ENCODE results near the gene SEC11C.
A peak's percentile ranks its signal among the peaks of the same experiment; 100 is the strongest.

The SEC11C gene

GRCh38 chr18:59144483-59144882 lies 4.8 kb downstream of the SEC11C start:
- no peak for DNase-seq (ENCODE audit: low spot score)

GRCh38 chr18:59145055-59145454 lies 5.4 kb downstream of the SEC11C start:
- no peak for DNase-seq (ENCODE audit: low spot score)

- no peak for DNase-seq (ENCODE audit: low spot score)
These were observed 8.5 kb downstream of the SEC11C start for GRCh38 chr18:59148192-59148591.

- no peak for DNase-seq (ENCODE audit: low spot score)
These were observed 9.3 kb downstream of the SEC11C start for GRCh38 chr18:59149007-59149406.

DNA sequence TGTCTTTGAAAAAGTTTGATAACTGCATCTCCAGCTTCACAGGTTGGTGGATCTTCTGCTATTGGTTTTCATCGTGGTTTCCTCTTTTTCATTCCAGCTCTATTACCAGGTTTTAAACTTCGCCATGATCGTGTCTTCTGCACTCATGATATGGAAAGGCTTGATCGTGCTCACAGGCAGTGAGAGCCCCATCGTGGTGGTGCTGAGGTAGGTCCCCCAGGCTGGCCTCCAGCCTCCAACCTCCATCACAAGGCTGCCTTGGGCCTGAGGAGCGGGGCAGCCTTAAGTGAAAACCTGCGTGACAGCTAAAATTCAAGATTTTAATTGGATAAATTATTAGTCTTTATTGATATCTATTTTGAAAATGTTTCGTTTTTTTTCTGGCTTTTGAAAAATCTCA lies 9.7 kb downstream of the SEC11C start:
- DNase-seq (ENCODE audit: low spot score) = no peak

DNA sequence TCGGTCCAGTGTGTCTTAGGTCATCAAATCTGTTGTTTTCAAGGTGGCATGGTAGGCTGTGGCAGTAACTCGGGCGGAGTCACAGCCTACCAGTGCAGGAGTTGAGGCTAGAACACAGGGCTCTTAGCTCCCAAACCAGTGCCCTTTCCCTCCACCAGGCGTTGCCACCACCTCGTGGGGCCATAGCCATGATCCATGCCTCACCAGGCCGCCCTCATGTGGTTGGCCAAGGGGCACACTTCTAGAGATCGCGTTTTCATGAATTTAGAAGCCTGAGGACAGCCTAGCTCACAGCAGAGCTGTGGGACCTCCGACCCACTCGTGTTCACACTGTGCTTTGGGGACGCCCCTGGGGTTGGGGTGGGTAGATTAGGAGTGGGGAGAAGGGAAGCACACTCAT lies 10.6 kb downstream of the SEC11C start:
- DNase-seq (ENCODE audit: low spot score) = no peak

GRCh38 chr18:59155153-59155552 lies 15.5 kb downstream of the SEC11C start:
- peak; percentile 12 for DNase-seq (ENCODE audit: low spot score)

GRCh38 chr18:59156316-59156715 lies 16.6 kb downstream of the SEC11C start:
- DNase-seq (ENCODE audit: low spot score) = no peak

GRCh38 chr18:59159265-59159664 lies 19.6 kb downstream of the SEC11C start:
- no peak for DNase-seq (ENCODE audit: low spot score)

DNA sequence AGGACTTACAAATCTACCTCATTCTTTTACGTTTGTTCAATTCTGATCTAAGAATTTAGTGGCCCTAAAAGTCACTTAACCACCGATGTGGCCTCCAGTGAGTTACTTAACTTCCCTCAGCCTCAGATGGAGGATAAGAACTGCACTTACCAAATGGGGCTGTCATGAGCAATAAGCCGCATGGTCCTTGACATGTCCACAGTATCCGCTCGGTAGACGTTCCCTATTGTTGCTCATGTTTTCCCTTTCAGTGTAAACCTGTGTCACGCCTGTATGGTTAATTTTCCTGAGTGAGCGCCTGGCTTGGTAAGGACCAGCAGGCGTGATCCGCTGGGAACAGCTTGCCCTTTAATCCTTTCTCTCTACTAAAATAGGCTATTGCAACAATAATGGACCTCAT lies 20.3 kb downstream of the SEC11C start:
- no peak for DNase-seq (ENCODE audit: low spot score)

DNA sequence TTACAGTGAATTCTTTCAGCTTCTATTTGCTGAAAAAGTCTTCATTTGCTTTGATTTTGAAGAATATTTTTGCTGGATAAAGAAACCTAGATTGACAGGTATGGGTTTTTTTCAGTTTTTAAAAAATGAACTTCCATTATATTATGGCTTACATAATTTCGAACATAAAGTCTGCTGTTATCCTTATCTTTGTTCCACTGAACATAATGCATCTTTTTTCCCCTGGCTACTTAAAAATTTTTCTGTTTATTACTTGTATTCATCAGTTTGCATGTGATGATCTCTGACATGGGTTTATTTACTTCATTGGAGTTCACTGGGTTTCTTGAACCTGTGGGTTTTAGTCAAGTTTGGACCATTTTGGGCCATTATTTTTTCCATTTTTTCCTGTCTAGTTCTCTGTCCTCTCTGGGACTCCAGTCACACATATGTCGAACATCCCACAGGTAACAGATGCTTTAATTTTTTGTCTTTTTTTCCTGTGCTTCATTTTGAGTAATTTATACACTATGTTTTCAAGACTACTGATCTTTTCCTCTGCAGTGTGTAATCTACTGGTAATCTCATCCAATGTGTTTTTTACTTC lies 33.1 kb downstream of the SEC11C start:
- no peak for DNase-seq (ENCODE audit: low spot score)

DNA sequence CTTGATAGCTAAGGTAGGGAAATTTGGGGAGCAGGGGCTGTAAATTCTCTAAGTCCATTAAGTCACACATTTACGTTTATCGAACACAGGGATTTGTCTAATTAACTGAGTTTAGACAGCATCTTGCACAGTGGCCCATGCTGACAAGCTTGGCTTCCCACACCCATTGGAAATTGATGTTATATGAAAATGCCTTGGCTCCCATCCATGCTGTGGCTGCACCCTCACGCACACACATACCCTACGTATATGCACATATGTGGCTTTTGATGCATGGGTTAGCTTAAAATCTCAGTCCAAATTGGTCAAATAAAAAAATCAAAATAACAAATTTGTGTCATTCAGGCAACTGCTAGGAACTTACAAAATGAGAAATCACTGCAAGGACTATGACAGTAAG lies 37.8 kb downstream of the SEC11C start:
- no peak for DNase-seq (ENCODE audit: low spot score)

- DNase-seq (ENCODE audit: low spot score) = no peak
These were observed 40.6 kb downstream of the SEC11C start for GRCh38 chr18:59180150-59180845.

DNA sequence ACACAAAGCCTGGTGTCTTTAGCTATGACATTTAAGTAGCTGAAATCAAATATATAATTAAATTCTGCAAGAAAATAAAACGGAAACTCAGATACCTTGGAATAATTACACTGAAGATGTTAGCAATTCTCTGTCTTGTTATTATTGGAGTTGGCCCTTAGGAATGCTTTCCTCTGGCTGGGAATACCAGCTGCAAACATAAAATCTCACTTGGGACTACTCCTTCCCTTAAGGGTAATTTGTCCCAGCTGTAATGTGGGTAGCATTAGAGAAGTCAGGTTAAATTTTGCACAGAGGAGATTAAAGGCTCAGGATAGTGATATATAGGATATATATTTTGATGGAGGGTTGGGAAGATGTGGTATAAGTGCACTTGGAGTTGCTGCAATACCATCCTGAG lies 43.0 kb downstream of the SEC11C start:
- DNase-seq (ENCODE audit: low spot score) = no peak

GRCh38 chr18:59189008-59189407 lies 49.3 kb downstream of the SEC11C start:
- DNase-seq (ENCODE audit: low spot score) = no peak

- no peak for DNase-seq (ENCODE audit: low spot score)
These were observed 50.1 kb downstream of the SEC11C start for GRCh38 chr18:59189746-59190145.

GRCh38 chr18:59196161-59196725 lies 56.6 kb downstream of the SEC11C start:
- DNase-seq (ENCODE audit: low spot score) = no peak

- DNase-seq (ENCODE audit: low spot score) = no peak
These were observed 58.0 kb downstream of the SEC11C start for GRCh38 chr18:59197636-59198035.

- DNase-seq (ENCODE audit: low spot score) = no peak
These were observed 58.5 kb downstream of the SEC11C start for GRCh38 chr18:59198215-59198614.

GRCh38 chr18:59200787-59201186 lies 61.1 kb downstream of the SEC11C start:
- no peak for DNase-seq (ENCODE audit: low spot score)

- DNase-seq (ENCODE audit: low spot score) = no peak
These were observed 62.7 kb downstream of the SEC11C start for GRCh38 chr18:59202258-59202820.

GRCh38 chr18:59207506-59207905 lies 67.8 kb downstream of the SEC11C start:
- DNase-seq (ENCODE audit: low spot score) = no peak
